Esophagus muscularis mucosa (tissue), 4 donors: Measurements from ENCODE around the gene PATL1. TPM values are rescaled to one million over a fixed set of nuclear protein-coding genes. Genes with fewer than 3 reads are reported as not detected.

Experiments used
- DNase-seq: peaks from one replicate; pipeline ENCODE4 v3.0.0-alpha.2; 2017; ENCODE audit errors: extremely low spot score
- H3K27ac ChIP-seq, 4 donors: fragments of 200-600 bp; sonication (generic); replicated peaks in 1 of 4; 1 replicate in 3 of 4; 2 replicates in 1 of 4; pipeline ENCODE4 v1.5.1; 2016 to 2019; ENCODE audit warnings: mild to moderate bottlenecking in 1 of 4
- H3K27me3 ChIP-seq, 4 donors: fragments of 200-600 bp; sonication (generic); one replicate each; pipeline versions ENCODE4 v1.5.1 to v1.6.0; 2016 to 2019
- H3K36me3 ChIP-seq, 4 donors: fragments of 200-600 bp; sonication (generic); one replicate each; pipeline ENCODE4 v1.5.1; 2016 to 2019
- H3K4me1 ChIP-seq, 4 donors: fragments of 200-600 bp; sonication (generic); one replicate each; pipeline ENCODE4 v1.5.1; 2016 to 2019
- H3K4me3 ChIP-seq, 4 donors: fragments of 200-600 bp; sonication (generic); 1 replicate in 2 of 4; 2 replicates in 2 of 4; pipeline ENCODE4 v1.5.1; 2016 to 2019; ENCODE audit warnings: mild to moderate bottlenecking in 4 of 4, moderate library complexity in 1 of 4
- H3K9me3 ChIP-seq, 4 donors: fragments of 200-600 bp; sonication (generic); 1 replicate in 3 of 4; 2 replicates in 1 of 4; pipeline ENCODE4 v1.5.1; 2016 to 2019
- CTCF ChIP-seq, 3 experiments: fragments of 200-600 bp in 2 of 3; fragments of 450-650 bp in 1 of 3; sonication (generic) in 2 of 3; IDR thresholded peaks; one replicate each; pipeline ENCODE4 v1.5.1; 2017 to 2019; ENCODE audit warnings: antibody characterized with exemption in 3 of 3, mild to moderate bottlenecking in 2 of 3, moderate library complexity in 1 of 3
- EP300 ChIP-seq: sonication (generic); formaldehyde crosslinking; IDR thresholded peaks from one replicate; pipeline ENCODE4 v1.6.1; 2017; ENCODE audit warnings: antibody characterized with exemption
- POLR2A ChIP-seq: fragments of 450-650 bp; IDR thresholded peaks from one replicate; pipeline ENCODE4 v1.6.1; 2017; ENCODE audit warnings: antibody characterized with exemption, moderate library complexity, mild to moderate bottlenecking, low read depth
- POLR2AphosphoS5 ChIP-seq, 2 donors: sonication (generic); formaldehyde crosslinking; IDR thresholded peaks; one replicate each; pipeline ENCODE4 v1.6.1; 2017; ENCODE audit warnings: antibody characterized with exemption in 2 of 2
- WGBS: methylation state at CpG from one replicate; pipeline ENCODE4 v1.1.5; 2018; 5-methylcytosine and 5-hydroxymethylcytosine counted together
- intact Hi-C: fragments of 100-400 bp; cut with DNase I; formaldehyde crosslinking; loops from one replicate; pipeline ENCODE4 v1.15.1; 2023
- total RNA-seq, 4 donors: library from RNA; depleted of rRNA; stranded (reverse); fragments of >200 nt; gene quantifications; one replicate each; pipeline versions ENCODE4 v1.1.0 to v1.2.1, GENCODE V29; 2016

Gene PATL1
- total RNA-seq, 4 donors from 2014 or later: 12.5 to 18.5 (median 16.1) TPM

GRCh38 chr11:59667812-59668187 lies 1.0 kb downstream of the PATL1 start:
- WGBS: 32% methylated on average over 3 of the region's 3 CpGs
- peak overlapping the region; percentile 90 to 96 (median 95) for H3K27ac ChIP-seq
- intact Hi-C loops: loop anchor here (5.0 to 10.0 kb wide), 5 partner anchors 50 to 137 kb away; partner anchors contain the start of genes OSBP and STX3

GRCh38 chr11:59666969-59667368 lies 1.9 kb downstream of the PATL1 start:
- DNase-seq: no peak
- Histone ChIP-seq H3K27ac (peak overlapping the region in 3 of 4 donors; percentile 90 to 96 (median 95)), H3K4me3 (peak overlapping the region in 1 of 4 donors; percentile 74), H3K36me3 (peaks cover 10 to 46% (median 33%) of the 10 kb centered on the region in 4 donors), H3K4me1 (peaks cover 18 to 47% (median 43%) of the 10 kb centered on the region in 4 donors), H3K27me3 (no peaks in the 10 kb centered on the region), H3K9me3 (no peaks in the 10 kb centered on the region)
- TF ChIP-seq CTCF (IDR thresholded peaks at IDR 0.05): no peak
- no peak for TF ChIP-seq POLR2A
- no peak for TF ChIP-seq EP300
- no peak for TF ChIP-seq POLR2AphosphoS5 (IDR thresholded peaks at IDR 0.05)
- WGBS: 41% methylated on average over 1 of the region's 1 CpG
- intact Hi-C loops: loop anchor here (5.0 to 10.0 kb wide), 5 partner anchors 50 to 138 kb away; partner anchors contain the start of genes OSBP and STX3

More at GRCh38 chr11:59667812-59668187, 1.0 kb downstream of the PATL1 start:
- H3K36me3 ChIP-seq: peaks cover 10 to 38% (median 30%) of the 10 kb centered on the region in 4 donors
- peaks cover 18 to 47% (median 43%) of the 10 kb centered on the region in 4 donors for H3K4me1 ChIP-seq
- H3K9me3 ChIP-seq: no peaks in the 10 kb centered on the region
- TF ChIP-seq POLR2AphosphoS5 (IDR thresholded peaks at IDR 0.05) (no peak), CTCF (IDR thresholded peaks at IDR 0.05) (no peak)
- DNase-seq: no peak
- no peaks in the 10 kb centered on the region for H3K27me3 ChIP-seq
- peak overlapping the region; percentile 74 to 91 (median 84) for H3K4me3 ChIP-seq

GRCh38 chr11:59660621-59661020 lies 8.2 kb downstream of the PATL1 start:
- H3K4me3 ChIP-seq: no peak overlapping the region
- DNase-seq: no peak
- H3K27me3 ChIP-seq: no peaks in the 10 kb centered on the region
- H3K36me3 ChIP-seq: peaks cover 43 to 90% (median 69%) of the 10 kb centered on the region in 4 donors
- intact Hi-C loops: loop anchor here (10.0 kb wide), 1 partner anchor 144 kb away; no protein-coding TSS in a partner anchor
- TF ChIP-seq EP300: no peak
- TF ChIP-seq CTCF (IDR thresholded peaks at IDR 0.05): no peak
- TF ChIP-seq POLR2A: no peak
- TF ChIP-seq POLR2AphosphoS5 (IDR thresholded peaks at IDR 0.05): no peak
- peaks cover 4 to 28% (median 24%) of the 10 kb centered on the region in 4 donors for H3K4me1 ChIP-seq
- 94% methylated on average over 1 of the region's 1 CpG for WGBS
- H3K9me3 ChIP-seq: no peaks in the 10 kb centered on the region
- no peak overlapping the region for H3K27ac ChIP-seq

- intact Hi-C loops: loop anchor here (10.0 kb wide), 1 partner anchor 145 kb away; no protein-coding TSS in a partner anchor
- WGBS: 64% methylated on average over 2 of the region's 2 CpGs
- Histone ChIP-seq H3K27ac (no peak overlapping the region), H3K27me3 (no peaks in the 10 kb centered on the region), H3K9me3 (no peaks in the 10 kb centered on the region), H3K36me3 (peaks cover 44 to 90% (median 69%) of the 10 kb centered on the region in 4 donors), H3K4me1 (peaks cover 4 to 28% (median 22%) of the 10 kb centered on the region in 4 donors), H3K4me3 (no peak overlapping the region)
- TF ChIP-seq EP300 (no peak), POLR2AphosphoS5 (IDR thresholded peaks at IDR 0.05) (no peak), CTCF (IDR thresholded peaks at IDR 0.05) (no peak)
- no peak for DNase-seq
Observed at GRCh38 chr11:59659981-59660380, 8.9 kb downstream of the PATL1 start.

GRCh38 chr11:59658036-59658435 lies 10.8 kb downstream of the PATL1 start:
- Histone ChIP-seq H3K9me3 (no peaks in the 10 kb centered on the region), H3K4me3 (no peak overlapping the region), H3K36me3 (peaks cover 64 to 91% (median 76%) of the 10 kb centered on the region in 4 donors), H3K4me1 (peaks cover 4 to 16% (median 12%) of the 10 kb centered on the region in 4 donors), H3K27ac (no peak overlapping the region), H3K27me3 (no peaks in the 10 kb centered on the region)
- WGBS: 95% methylated on average over 5 of the region's 5 CpGs
- no peak for TF ChIP-seq POLR2A
- no peak for TF ChIP-seq CTCF (IDR thresholded peaks at IDR 0.05)
- no peak for TF ChIP-seq POLR2AphosphoS5 (IDR thresholded peaks at IDR 0.05)
- TF ChIP-seq EP300: no peak
- DNase-seq: no peak
- intact Hi-C loops: no loop called here
